IPS-15b (cell line): ENCODE measurements around the gene ZNF789.
"Not testable (repeated sequence)": the region's sequence is repeated elsewhere in the genome, so short reads cannot be mapped to it uniquely, and the experiment has no call there.

ENCODE experiments used
- H3K27me3 ChIP-seq: one replicate; pipeline ENCODE4 v1.6.1; 2013; ENCODE audit warnings: low read length; ENCODE audit not compliant: control insufficient read depth, insufficient read depth
- H3K36me3 ChIP-seq: one replicate; pipeline ENCODE4 v1.6.1; 2013; ENCODE audit warnings: low read length; ENCODE audit not compliant: control insufficient read depth, insufficient read depth
- H3K4me1 ChIP-seq: one replicate; pipeline ENCODE4 v1.6.1; 2013; ENCODE audit warnings: mild to moderate bottlenecking, low read length; ENCODE audit not compliant: control insufficient read depth, insufficient read depth
- H3K4me3 ChIP-seq: one replicate; pipeline ENCODE4 v1.5.1; 2013; ENCODE audit warnings: low read depth, low read length
- H3K9ac ChIP-seq: one replicate; pipeline ENCODE4 v1.6.1; 2013; ENCODE audit warnings: low read depth, mild to moderate bottlenecking, low read length
- H3K9me3 ChIP-seq: one replicate; pipeline ENCODE4 v1.6.1; 2013; ENCODE audit warnings: mild to moderate bottlenecking, low read length; ENCODE audit not compliant: control insufficient read depth, insufficient read depth

ZNF789 gene

GRCh38 chr7:99497766-99498545 is 25.3 kb downstream of the ZNF789 start:
- peak overlapping the region; percentile 91 for H3K4me3 ChIP-seq
- peaks cover 3% of the 10 kb centered on the region for H3K9me3 ChIP-seq
- H3K4me1 ChIP-seq = no peaks in the 10 kb centered on the region
- H3K9ac ChIP-seq = no peak overlapping the region
- H3K36me3 ChIP-seq = peaks cover 16% of the 10 kb centered on the region
- H3K27me3 ChIP-seq = no peaks in the 10 kb centered on the region

GRCh38 chr7:99498546-99498944 is 25.9 kb downstream of the ZNF789 start:
- Histone ChIP-seq H3K4me1 (no peaks in the 10 kb centered on the region), H3K9ac (peak overlapping the region; percentile 9), H3K27me3 (no peaks in the 10 kb centered on the region), H3K4me3 (peak overlapping the region; percentile 91), H3K36me3 (peaks cover 16% of the 10 kb centered on the region), H3K9me3 (peaks cover 3% of the 10 kb centered on the region)

- Histone ChIP-seq H3K9ac (peak overlapping the region; percentile 71), H3K4me1 (no peaks in the 10 kb centered on the region), H3K4me3 (peak overlapping the region; percentile 91), H3K9me3 (peaks cover under 1% of the 10 kb centered on the region), H3K36me3 (peaks cover 9% of the 10 kb centered on the region), H3K27me3 (no peaks in the 10 kb centered on the region)
Observed at GRCh38 chr7:99499371-99499720, 26.7 kb downstream of the ZNF789 start.

GRCh38 chr7:99499721-99500636 is 27.3 kb downstream of the ZNF789 start, which contains the start of gene ZNF394:
ZNF394 (minus strand) TSS chr7:99500281; CDS start chr7:99500093, 188 bp downstream.
- H3K9me3 ChIP-seq = no peaks in the 10 kb centered on the region
- peaks cover 4% of the 10 kb centered on the region for H3K36me3 ChIP-seq
- H3K4me3 ChIP-seq = peak within 1 kb of the TSS; percentile 91
- no peaks in the 10 kb centered on the region for H3K27me3 ChIP-seq
- peak within 1 kb of the TSS; percentile 71 for H3K9ac ChIP-seq
- H3K4me1 ChIP-seq = no peaks in the 10 kb centered on the region

- Histone ChIP-seq H3K36me3 (peaks cover 4% of the 10 kb centered on the region), H3K9ac (no peak overlapping the region), H3K4me3 (peak overlapping the region; percentile 91), H3K27me3 (no peaks in the 10 kb centered on the region), H3K4me1 (no peaks in the 10 kb centered on the region), H3K9me3 (no peaks in the 10 kb centered on the region)
Observed at GRCh38 chr7:99500637-99501009, 27.9 kb downstream of the ZNF789 start.

- not testable (repeated sequence) for H3K27me3 ChIP-seq, H3K4me1 ChIP-seq, H3K4me3 ChIP-seq, H3K9ac ChIP-seq, H3K36me3 ChIP-seq, H3K9me3 ChIP-seq
Observed at GRCh38 chr7:99501236-99501635, 28.5 kb downstream of the ZNF789 start.

- Histone ChIP-seq H3K4me3 (peak overlapping the region; percentile 98), H3K36me3 (no peaks in the 10 kb centered on the region), H3K4me1 (no peaks in the 10 kb centered on the region), H3K9me3 (no peaks in the 10 kb centered on the region), H3K27me3 (no peaks in the 10 kb centered on the region), H3K9ac (no peak overlapping the region)
Observed at GRCh38 chr7:99504281-99504602, 31.6 kb downstream of the ZNF789 start.

GRCh38 chr7:99504603-99505323 is 32.1 kb downstream of the ZNF789 start, which contains the start of gene ZKSCAN5:
ZKSCAN5 (plus strand) TSS chr7:99504662; CDS start chr7:99506045, 1,383 bp downstream.
- Histone ChIP-seq H3K4me3 (peak within 1 kb of the TSS; percentile 98), H3K4me1 (no peaks in the 10 kb centered on the region), H3K27me3 (no peaks in the 10 kb centered on the region), H3K9ac (peak within 1 kb of the TSS; percentile 81), H3K9me3 (no peaks in the 10 kb centered on the region), H3K36me3 (no peaks in the 10 kb centered on the region)

GRCh38 chr7:99505324-99505662 is 32.6 kb downstream of the ZNF789 start:
- no peaks in the 10 kb centered on the region for H3K27me3 ChIP-seq
- no peaks in the 10 kb centered on the region for H3K4me1 ChIP-seq
- no peaks in the 10 kb centered on the region for H3K36me3 ChIP-seq
- H3K9ac ChIP-seq = peak overlapping the region; percentile 81
- peak overlapping the region; percentile 98 for H3K4me3 ChIP-seq
- H3K9me3 ChIP-seq = no peaks in the 10 kb centered on the region

- H3K9me3 ChIP-seq = no peaks in the 10 kb centered on the region
- H3K4me3 ChIP-seq = no peak overlapping the region
- H3K27me3 ChIP-seq = no peaks in the 10 kb centered on the region
- no peaks in the 10 kb centered on the region for H3K4me1 ChIP-seq
- H3K36me3 ChIP-seq = peaks cover 14% of the 10 kb centered on the region
- H3K9ac ChIP-seq = no peak overlapping the region
Observed at GRCh38 chr7:99514050-99514449, 41.4 kb downstream of the ZNF789 start.

- H3K9ac ChIP-seq = no peak overlapping the region
- H3K27me3 ChIP-seq = no peaks in the 10 kb centered on the region
- peaks cover 17% of the 10 kb centered on the region for H3K36me3 ChIP-seq
- no peaks in the 10 kb centered on the region for H3K9me3 ChIP-seq
- no peak overlapping the region for H3K4me3 ChIP-seq
- no peaks in the 10 kb centered on the region for H3K4me1 ChIP-seq
Observed at GRCh38 chr7:99521399-99521798, 48.7 kb downstream of the ZNF789 start.
